Small intestine (tissue), 7 donors: ENCODE data around the gene CFAP119. TPM values are rescaled to one million over a fixed set of nuclear protein-coding genes. Genes with fewer than 3 reads are reported as not detected.

Experiments
- DNase-seq, 2 donors: peaks; one replicate each; pipeline versions ENCODE4 v3.0.0 to v3.0.0-alpha.2; 2013
- FAIRE-seq: peaks from 2 replicates; lab custom pipeline; 2012; peaks lifted over from hg19 to GRCh38; lab: Jason Lieb, UNC
- H3K27ac ChIP-seq, 3 donors: one replicate each; pipeline ENCODE4 v1.5.1; 2013; ENCODE audit warnings: low read length in 2 of 3, mild to moderate bottlenecking in 2 of 3, control low read depth in 1 of 3, inconsistent platforms in 1 of 3, low read depth in 1 of 3, moderate library complexity in 1 of 3
- H3K27me3 ChIP-seq, 3 donors: one replicate each; pipeline ENCODE4 v1.6.1; 2013; ENCODE audit warnings: low read length in 3 of 3, inconsistent platforms in 1 of 3; ENCODE audit not compliant: control insufficient read depth in 3 of 3, insufficient read depth in 3 of 3
- H3K36me3 ChIP-seq, 3 donors: one replicate each; pipeline ENCODE4 v1.6.1; 2013; ENCODE audit warnings: low read length in 3 of 3, inconsistent platforms in 1 of 3, low read depth in 1 of 3, mild to moderate bottlenecking in 1 of 3, moderate library complexity in 1 of 3; ENCODE audit not compliant: control insufficient read depth in 3 of 3, insufficient read depth in 2 of 3
- H3K4me1 ChIP-seq, 3 donors: one replicate each; pipeline ENCODE4 v1.6.1; 2013; ENCODE audit warnings: low read length in 2 of 3, inconsistent platforms in 1 of 3, low read depth in 1 of 3, mild to moderate bottlenecking in 1 of 3, moderate library complexity in 1 of 3; ENCODE audit not compliant: control insufficient read depth in 3 of 3, insufficient read depth in 2 of 3
- H3K4me3 ChIP-seq, 3 donors: one replicate each; pipeline ENCODE4 v1.5.1; 2013; ENCODE audit warnings: low read length in 3 of 3, control low read depth in 1 of 3, inconsistent platforms in 1 of 3, low read depth in 1 of 3, mild to moderate bottlenecking in 1 of 3, moderate library complexity in 1 of 3
- H3K9me3 ChIP-seq, 2 donors: one replicate each; pipeline ENCODE4 v1.6.1; 2013; ENCODE audit warnings: low read depth in 1 of 2, low read length in 1 of 2; ENCODE audit not compliant: control insufficient read depth in 2 of 2, insufficient read depth in 1 of 2
- WGBS, 3 donors: extraction: QIAGEN DNeasy Blood & Tissue Kit; methylation state at CpG; one replicate each; pipeline ENCODE4 v1.1.7; 2013; 5-methylcytosine and 5-hydroxymethylcytosine counted together
- polyA plus RNA-seq, 4 donors: library from polyadenylated mRNA; stranded (reverse) in 3 of 4; unstranded in 1 of 4; fragments of 200-250 nt in 3 of 4; fragments of 120-200 nt in 1 of 4; gene quantifications; one replicate each; pipeline versions ENCODE4 v1.2.1 to v1.2.3, GENCODE V29; 2013
- donor health status: healthy with polysubstance abuse.
- donor health status: control.
- donor health status: control.
- donor health status: Bipolar disorder and iron deficiency.
- donor health status: healthy.

Gene CFAP119
- polyA plus RNA-seq, 4 donors = 2.4 to 6.5 (median 5.1) TPM

DNA sequence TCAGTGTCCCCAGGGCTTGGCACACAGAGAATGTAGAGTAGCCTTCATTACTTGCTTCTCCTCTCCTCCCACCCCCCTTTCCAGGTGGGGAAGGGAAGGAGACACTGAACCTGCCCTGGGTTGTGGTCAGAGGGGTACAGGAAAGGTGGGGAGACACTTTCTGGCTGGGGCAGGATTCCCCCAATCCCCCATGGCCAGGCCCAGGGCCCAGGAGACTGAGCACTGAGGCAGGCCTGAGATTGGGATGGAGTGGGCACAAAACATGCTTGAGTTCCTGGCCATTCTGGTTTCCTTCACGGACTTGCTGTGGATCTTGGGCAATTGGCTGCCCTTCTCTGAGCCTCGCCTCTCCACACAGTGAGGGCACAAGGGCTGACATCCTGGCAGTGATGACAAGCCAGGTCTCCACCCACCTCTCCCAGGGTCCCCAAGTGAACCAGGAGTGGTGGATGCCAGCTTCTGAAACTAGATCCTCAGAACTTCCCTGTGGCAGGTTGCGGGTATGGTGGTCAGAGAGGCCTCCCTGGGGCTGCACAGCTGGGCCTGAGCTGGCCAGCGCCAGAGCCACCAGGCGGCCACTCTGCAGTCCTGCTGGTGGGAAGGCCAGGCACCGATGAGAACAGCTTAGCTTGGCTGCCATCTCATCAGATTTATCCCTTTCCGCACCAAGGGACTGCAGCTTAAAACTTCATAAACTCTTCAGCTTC is 15.9 kb upstream of the CFAP119 start:
- Histone ChIP-seq H3K4me1 (peaks cover 0 to 16% (median 5%) of the 10 kb centered on the region in 3 donors), H3K27ac (no peak overlapping the region), H3K27me3 (no peaks in the 10 kb centered on the region), H3K4me3 (no peak overlapping the region), H3K36me3 (peaks cover 5 to 77% (median 11%) of the 10 kb centered on the region in 3 donors), H3K9me3 (no peaks in the 10 kb centered on the region)
- no peak for FAIRE-seq
- WGBS, 3 donors = 77 to 85% (median 83%) methylated on average over 7 of the region's 7 CpGs
- no peak for DNase-seq

DNA sequence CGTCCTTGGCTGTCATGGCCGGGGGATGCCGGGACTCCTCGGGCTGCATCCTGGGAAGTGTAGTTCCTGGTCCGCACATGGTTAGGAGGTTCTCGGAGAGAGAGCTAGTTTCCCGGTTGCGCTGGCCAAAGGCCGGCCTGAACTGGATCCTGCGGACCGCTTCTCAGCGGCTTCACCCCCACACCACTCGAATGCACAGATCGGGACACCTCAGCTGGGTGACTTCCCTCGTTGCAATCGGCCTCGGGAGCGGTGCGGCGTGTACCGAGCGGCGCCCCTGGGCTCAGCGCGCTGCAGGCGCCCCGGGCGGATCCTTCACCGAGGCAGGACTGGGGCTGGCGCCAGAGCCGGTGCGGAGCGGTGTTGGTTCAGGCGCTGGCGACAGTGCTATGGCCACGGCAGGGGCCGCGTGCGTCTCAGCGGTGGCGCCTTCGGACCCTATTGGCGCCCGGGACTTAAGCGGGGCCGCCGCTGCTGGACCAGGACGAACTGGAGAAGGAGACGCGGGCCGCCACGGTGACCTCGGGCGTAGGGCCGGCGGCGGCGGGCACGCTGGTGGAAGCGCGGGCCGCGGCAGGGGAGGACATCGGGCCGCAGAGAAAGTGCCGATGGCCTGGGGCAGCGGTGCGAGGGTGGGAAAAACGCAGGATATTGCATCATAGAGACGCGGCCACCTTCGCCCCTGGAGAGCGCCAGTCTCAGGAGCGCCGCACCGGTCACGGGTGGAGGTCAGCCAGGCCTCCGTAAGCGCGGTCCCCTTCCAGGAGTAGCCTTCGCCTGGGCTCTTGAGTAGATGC is 13.7 kb upstream of the CFAP119 start:
- Histone ChIP-seq H3K4me1 (peaks cover 0 to 16% (median 5%) of the 10 kb centered on the region in 3 donors), H3K9me3 (no peaks in the 10 kb centered on the region), H3K27me3 (no peaks in the 10 kb centered on the region), H3K4me3 (peak overlapping the region; percentile 58 to 78 (median 77)), H3K36me3 (peaks cover 8 to 79% (median 25%) of the 10 kb centered on the region in 3 donors), H3K27ac (peak overlapping the region; percentile 43 to 85 (median 81))
- no peak for FAIRE-seq
- 0 to 1% (median 0%) methylated on average over 76 to 81 of the region's 81 CpGs for WGBS, 3 donors
- peak; percentile 87 to 92 for DNase-seq

DNA sequence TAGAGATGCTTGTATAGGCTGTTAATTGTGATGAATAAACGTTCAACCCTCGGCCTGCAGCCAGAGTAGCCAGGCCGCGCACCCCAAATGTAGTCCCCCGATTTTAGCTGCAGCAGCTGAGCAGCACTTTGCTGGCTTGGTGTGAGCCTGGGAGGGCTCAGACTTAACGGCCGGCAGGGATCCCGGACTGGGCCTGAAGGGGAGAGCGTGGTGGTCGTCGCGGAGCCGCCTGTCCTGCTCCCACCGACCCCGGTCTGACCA is 13.2 kb upstream of the CFAP119 start:
- H3K36me3 ChIP-seq = peaks cover 8 to 79% (median 25%) of the 10 kb centered on the region in 3 donors
- FAIRE-seq (no peak), DNase-seq (no peak)
- no peaks in the 10 kb centered on the region for H3K9me3 ChIP-seq
- H3K4me1 ChIP-seq = peaks cover 0 to 16% (median 5%) of the 10 kb centered on the region in 3 donors
- peak overlapping the region in 2 of 3 donors; percentile 81 to 85 for H3K27ac ChIP-seq
- no peaks in the 10 kb centered on the region for H3K27me3 ChIP-seq
- 7 to 22% (median 11%) methylated on average over 12 to 15 of the region's 15 CpGs for WGBS, 3 donors
- peak overlapping the region in 2 of 3 donors; percentile 77 to 78 for H3K4me3 ChIP-seq

DNA sequence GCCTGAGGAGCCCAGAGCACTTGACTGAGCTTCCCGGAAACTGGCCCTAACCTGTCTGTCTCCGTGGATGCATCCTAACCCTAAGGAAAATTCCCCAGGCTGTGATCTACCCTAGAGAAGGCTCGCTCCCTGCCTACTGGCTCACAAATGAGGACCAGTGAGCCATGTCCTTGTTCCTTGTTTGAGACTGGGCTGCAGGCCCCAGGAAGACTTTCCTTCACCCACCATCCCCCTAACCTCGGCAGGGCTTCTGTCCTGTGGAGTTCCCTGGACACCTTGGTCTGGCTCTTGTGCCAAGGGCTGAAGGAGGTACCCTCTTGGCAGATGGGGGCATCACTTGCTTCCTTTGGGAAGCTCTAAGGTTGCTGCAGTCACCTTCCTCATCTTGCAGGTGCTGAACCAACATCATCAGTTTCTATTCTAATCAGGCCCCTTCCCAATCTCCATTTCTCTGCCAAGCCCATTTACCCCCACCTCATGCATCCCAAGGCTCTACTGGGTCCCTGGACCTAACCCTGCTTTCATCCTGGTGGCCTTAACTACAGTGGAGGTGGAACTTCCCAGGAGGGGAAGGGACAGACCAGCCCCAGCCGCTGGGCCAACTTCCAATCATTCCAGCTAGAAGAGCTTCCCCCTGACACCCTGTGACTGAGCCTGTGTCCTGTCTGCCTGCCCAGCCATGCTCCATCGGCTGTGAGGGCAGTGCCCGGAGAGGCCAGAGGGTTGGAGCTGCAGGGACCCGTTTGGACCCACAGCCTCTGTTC is 12.7 kb upstream of the CFAP119 start:
- Histone ChIP-seq H3K4me1 (peaks cover 0 to 16% (median 5%) of the 10 kb centered on the region in 3 donors), H3K9me3 (no peaks in the 10 kb centered on the region), H3K27ac (peak overlapping the region in 2 of 3 donors; percentile 81 to 85), H3K36me3 (peaks cover 8 to 79% (median 25%) of the 10 kb centered on the region in 3 donors), H3K27me3 (no peaks in the 10 kb centered on the region), H3K4me3 (peak overlapping the region in 2 of 3 donors; percentile 77 to 78)
- FAIRE-seq (no peak), DNase-seq (no peak)
- WGBS, 3 donors = 54 to 62% (median 59%) methylated on average over 8 of the region's 8 CpGs

DNA sequence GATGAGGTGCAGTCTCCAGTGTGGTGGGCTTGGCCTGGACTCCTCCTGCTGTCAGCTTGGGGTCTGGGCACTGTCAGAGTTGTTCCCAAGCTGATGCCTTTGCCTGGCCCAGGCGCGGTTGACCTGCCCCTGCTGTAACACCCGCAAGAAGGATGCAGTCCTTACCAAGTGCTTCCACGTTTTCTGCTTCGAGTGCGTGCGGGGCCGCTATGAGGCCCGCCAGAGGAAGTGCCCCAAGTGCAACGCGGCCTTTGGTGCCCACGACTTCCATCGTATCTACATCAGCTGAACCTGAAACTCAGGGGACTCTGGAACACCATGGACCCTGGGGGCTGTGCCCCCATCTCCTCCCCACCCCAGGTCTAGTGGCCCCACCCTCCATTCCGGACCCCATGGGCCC is 12.0 kb upstream of the CFAP119 start:
- no peak for DNase-seq
- Histone ChIP-seq H3K9me3 (no peaks in the 10 kb centered on the region), H3K27ac (no peak overlapping the region), H3K4me3 (no peak overlapping the region), H3K4me1 (peaks cover 0 to 16% (median 5%) of the 10 kb centered on the region in 3 donors), H3K36me3 (peaks cover 13 to 79% (median 31%) of the 10 kb centered on the region in 3 donors), H3K27me3 (no peaks in the 10 kb centered on the region)
- 85 to 91% (median 87%) methylated on average over 14 of the region's 14 CpGs for WGBS, 3 donors
- no peak for FAIRE-seq

DNA sequence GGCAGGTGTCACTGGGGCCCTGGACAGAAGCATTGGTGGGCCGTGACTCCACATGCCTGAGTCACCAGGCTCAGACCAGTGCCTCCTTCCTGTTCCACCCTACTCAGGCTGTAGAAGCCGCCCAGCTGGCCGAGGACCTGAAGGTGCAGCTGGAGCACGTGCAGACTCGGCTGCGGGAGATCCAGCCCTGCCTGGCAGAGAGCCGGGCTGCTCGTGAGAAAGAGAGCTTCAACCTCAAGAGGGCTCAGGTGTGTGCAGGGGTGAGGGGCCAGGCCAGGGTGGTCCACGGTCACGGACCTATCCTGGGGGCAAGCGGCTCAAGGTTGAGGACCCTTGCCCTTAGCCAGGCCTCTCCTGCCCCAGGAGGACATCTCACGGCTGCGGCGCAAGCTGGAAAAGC is 9.9 kb upstream of the CFAP119 start:
- Histone ChIP-seq H3K27ac (no peak overlapping the region), H3K27me3 (no peaks in the 10 kb centered on the region), H3K4me3 (no peak overlapping the region), H3K9me3 (no peaks in the 10 kb centered on the region), H3K36me3 (peaks cover 21 to 80% (median 41%) of the 10 kb centered on the region in 3 donors), H3K4me1 (peaks cover 0 to 8% (median 4%) of the 10 kb centered on the region in 3 donors)
- DNase-seq (no peak), FAIRE-seq (no peak)
- WGBS, 3 donors = 90% methylated on average over 14 of the region's 14 CpGs

DNA sequence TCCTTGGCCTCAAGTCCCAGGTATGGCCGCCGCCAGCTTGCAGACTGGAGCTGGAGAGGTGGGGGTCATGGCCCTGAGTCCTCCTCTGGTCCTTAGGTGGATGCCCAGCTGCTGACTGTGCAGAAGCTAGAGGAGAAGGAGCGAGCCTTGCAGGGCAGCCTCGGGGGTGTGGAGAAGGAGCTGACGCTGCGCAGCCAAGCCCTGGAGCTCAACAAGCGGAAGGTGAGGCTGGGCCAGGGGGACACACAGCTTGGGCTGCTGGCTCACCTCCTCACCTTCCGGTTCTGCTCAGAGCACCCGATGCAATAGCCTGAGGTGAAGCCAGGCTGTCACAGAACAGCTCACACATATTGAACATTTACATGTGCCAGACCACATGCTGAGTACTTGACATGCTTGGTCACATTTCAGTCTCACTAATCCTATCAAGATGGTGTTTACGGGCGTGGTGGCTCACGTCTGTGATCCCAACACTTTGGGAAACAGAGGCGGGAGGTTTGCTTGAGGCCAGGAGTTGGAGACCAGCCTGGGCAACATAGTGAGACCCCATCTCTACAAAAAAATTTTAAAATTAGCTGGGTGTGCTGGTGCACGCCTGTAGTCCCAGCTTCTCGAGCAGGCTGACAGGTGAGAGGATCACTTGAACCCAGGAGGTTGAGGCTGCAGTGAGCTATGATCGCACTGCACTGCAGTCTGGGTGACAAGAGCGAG is 7.7 kb upstream of the CFAP119 start:
- Histone ChIP-seq H3K27me3 (no peaks in the 10 kb centered on the region), H3K4me3 (no peak overlapping the region), H3K36me3 (peaks cover 37 to 94% (median 54%) of the 10 kb centered on the region in 3 donors), H3K9me3 (no peaks in the 10 kb centered on the region), H3K4me1 (no peaks in the 10 kb centered on the region), H3K27ac (no peak overlapping the region)
- 89 to 93% (median 93%) methylated on average over 17 of the region's 17 CpGs for WGBS, 3 donors
- DNase-seq (no peak), FAIRE-seq (no peak)
